ENCODE results near the gene BOLA2B.
"Not testable (repeated sequence)": the region's sequence is repeated elsewhere in the genome, so short reads cannot be mapped to it uniquely, and the experiment has no call there.

BOLA2B gene

GRCh38 chr16:30193615-30194014 is at the start of gene BOLA2B, which contains the start of gene SLX1A:
TSS of gene BOLA2B (minus strand) at chr16:30193666. CDS start at chr16:30193595, 71 bp downstream.
TSS of gene SLX1A (plus strand) at chr16:30193875. CDS start at chr16:30194085, 210 bp downstream.
- not testable (repeated sequence) for DNase-seq

- DNase-seq, result not testable (repeated sequence)
These were observed 23.6 kb upstream of the BOLA2B start for GRCh38 chr16:30217082-30217481.

DNA sequence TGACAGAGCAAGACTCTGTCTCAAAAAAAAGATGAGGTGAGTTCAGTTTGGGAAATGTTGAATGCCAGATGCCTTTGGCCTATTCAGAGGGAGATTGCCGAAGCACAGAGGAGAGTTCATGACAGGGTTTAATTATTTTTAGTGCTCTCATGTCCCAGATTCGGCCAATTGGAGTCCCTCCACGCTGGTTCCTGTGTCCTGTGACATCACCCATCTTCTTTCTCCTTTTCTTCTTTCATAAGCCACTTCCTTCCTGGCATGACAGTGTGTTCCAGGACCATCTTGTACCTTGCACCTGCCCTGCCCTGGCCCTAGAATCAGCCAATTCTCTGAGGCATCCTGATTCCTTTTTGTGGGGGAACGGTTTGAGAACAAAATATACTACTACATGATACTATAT is 17.9 kb upstream of the BOLA2B start:
- not testable (repeated sequence) for DNase-seq

GRCh38 chr16:30209032-30209431 is 15.6 kb upstream of the BOLA2B start:
- not testable (repeated sequence) for DNase-seq

- not testable (repeated sequence) for DNase-seq
These were observed 13.7 kb upstream of the BOLA2B start for GRCh38 chr16:30207063-30207704.

DNA sequence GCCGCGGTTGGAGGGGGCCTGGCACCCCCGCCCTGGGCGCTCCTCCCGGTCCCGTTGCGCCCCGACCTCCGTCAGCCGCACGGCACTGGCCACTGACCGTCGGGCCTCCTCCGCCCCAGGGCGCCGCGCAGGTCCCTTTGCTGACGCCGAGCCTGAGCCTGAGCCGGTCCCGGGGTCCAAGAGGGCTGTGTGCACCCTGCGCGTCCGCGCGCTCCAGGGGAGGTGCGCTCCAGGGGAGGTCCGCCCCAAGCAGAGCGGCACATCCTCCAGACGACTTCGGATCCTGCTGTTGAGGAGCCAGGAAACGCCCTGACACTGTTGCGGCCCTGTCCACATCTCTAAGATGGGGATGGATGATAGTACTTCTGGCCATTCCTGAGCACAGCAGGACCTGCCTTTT is 12.8 kb upstream of the BOLA2B start:
- DNase-seq, result not testable (repeated sequence)

- not testable (repeated sequence) for DNase-seq
These were observed 12.2 kb upstream of the BOLA2B start for GRCh38 chr16:30205541-30206236.

DNA sequence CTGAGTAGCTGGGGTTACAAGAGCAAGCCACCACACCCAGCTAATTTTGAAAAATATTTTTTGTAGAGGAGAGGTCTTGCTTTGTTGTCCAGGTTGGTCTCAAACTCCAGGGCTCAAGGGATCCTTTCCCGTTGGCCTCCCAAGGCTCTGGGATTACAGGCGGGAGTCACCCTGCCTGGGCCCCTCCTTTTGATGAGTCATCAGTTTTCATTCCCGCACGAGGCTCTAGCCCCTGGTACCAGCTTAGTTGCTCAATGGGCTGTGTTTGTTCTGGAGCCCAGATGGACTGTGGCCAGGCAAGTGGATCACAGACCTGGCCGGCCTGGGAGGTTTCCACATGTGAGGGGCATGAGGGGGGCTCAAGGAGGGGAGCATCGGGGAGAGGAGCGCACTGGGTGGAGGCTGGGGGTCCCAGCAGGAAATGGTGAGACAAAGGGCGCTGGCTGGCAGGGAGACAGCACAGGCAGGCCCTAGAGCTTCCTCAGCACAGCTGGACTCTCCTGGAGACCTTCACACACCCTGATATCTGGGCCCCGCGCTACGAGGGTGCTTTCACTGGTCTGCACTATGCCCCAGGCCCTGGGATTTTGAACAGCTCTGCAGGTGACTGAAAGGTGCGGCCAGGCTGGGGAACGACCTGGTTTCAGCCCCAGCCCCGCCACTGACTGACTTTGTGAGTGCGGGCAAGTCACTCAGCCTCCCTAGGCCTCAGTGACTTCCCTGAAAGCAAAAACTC is 6.3 kb upstream of the BOLA2B start:
- not testable (repeated sequence) for DNase-seq

DNA sequence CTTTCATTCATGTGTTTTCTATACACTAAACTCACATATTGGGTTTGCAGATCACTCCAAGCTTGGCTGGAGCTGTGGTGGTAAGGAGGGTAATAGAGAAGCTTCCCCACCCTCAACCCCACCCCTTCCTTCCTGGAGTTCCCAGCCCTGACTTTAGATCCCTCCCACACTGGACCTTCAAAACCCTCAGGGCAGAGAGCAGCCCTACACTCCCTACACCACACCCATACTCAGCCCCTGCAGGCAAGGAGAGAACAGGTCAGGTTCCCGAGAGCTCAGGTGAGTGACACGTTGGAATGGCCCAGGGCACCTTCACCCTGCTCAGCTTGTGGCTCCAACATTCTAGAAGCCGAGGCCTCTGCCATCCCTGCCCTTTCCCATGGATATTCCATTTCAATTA is 5.6 kb upstream of the BOLA2B start, which contains the start of gene SULT1A3:
Gene SULT1A3, plus strand, starts transcription at position 207 of the 400 bp plus-strand sequence. CDS start 1,474 bp downstream, outside the sequence.
- DNase-seq, result not testable (repeated sequence)

- not testable (repeated sequence) for DNase-seq
These were observed 3.5 kb upstream of the BOLA2B start for GRCh38 chr16:30197001-30197400.

DNA sequence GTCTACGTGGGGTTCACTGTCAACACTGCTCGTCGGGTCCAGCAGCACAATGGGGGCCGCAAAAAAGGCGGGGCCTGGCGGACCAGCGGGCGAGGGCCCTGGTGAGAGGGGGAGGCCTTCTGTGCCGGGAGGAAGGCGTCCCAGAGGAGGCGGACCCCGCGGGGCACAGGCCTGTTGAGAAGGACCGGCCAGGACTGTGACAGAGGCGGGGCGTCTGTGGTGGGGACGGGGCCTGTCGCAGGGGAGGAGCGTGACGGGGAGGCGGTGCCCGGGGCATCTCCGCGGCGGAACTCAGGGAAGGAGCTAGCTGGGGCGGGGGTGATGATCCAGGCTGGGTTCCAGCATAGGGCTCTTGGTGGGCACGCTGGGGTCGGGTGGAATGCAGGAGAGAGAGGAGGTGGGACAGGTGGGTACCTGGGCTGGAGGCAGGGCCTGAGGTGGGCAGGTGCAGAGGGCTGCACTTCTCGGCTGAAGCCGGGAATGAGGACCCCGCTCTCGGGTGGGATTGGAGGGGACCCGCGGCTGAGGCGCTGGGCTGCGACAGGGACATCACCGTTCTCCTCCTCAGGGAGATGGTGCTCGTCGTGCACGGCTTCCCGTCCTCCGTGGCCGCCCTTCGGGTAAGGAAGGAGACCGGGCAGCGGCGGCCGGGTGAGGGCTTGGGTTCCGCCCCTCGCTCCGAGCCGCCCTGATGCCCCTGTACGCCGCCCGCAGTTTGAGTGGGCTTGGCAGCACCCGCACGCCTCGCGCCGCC is 883 bp upstream of the BOLA2B start:
- DNase-seq, result not testable (repeated sequence)

DNA sequence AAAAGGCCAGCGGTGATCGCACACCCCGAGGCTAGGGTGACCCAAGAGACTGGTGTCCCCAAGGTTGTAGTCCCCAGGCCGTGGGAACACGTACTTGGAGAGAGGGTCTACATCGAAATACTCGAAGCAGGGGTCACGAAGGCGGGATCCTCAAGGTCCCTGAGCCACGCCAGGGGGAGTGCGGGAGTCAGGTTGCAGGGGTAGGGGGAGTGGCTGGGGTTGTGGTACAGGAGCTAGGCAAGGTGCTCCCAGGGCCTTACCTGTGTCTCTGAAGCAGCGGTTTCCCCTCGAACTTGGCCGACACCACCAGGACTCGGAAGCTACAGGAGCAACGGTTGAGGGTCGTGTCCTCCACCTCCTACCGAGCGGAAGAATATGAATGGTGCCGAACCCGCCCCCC is 368 bp downstream of the BOLA2B start:
- DNase-seq, result not testable (repeated sequence)

GRCh38 chr16:30191158-30191557 is 2.3 kb downstream of the BOLA2B start:
- not testable (repeated sequence) for DNase-seq

GRCh38 chr16:30187971-30188561 is 5.4 kb downstream of the BOLA2B start:
- DNase-seq, result no peak

DNA sequence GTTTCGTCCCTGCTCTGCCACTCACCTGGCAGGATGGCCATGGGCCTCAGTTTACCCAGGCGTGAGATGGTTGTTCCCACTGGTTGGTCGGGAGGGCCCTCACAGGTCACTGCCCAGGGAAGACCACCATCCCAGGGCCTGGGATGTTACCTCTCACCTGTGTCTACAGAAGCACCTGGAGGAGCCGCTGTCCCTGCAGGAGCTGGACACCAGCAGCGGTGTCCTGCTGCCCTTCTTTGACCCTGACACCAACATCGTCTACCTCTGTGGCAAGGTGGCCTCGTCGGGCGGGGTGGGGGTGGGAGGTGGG is 6.0 kb downstream of the BOLA2B start:
- DNase-seq, result no peak

DNA sequence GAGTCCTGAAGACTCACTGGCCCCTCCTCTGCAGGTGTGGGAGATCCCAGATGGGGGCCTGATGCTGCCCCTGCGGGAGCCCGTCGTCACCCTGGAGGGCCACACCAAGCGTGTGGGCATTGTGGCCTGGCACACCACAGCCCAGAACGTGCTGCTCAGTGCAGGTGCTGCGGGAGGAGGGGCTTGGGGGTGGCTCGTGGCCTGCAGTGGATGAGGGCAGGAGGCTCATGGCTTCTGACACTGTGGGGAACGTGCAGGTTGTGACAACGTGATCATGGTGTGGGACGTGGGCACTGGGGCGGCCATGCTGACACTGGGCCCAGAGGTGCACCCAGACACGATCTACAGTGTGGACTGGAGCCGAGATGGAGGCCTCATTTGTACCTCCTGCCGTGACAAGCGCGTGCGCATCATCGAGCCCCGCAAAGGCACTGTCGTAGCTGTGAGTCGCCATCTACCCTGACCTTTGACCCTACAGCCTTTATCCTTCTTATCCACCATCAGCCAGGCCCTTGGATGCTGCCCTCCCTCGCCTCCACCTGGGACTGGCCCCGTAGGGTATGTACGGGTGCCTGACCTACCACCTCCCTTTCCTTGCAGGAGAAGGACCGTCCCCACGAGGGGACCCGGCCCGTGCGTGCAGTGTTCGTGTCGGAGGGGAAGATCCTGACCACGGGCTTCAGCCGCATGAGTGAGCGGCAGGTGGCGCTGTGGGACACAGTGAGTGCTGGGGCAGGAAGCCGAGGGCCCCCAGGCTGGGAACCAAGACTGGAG is 6.5 kb downstream of the BOLA2B start:
- peak in 1 of 2 donors; percentile 7 for DNase-seq

DNA sequence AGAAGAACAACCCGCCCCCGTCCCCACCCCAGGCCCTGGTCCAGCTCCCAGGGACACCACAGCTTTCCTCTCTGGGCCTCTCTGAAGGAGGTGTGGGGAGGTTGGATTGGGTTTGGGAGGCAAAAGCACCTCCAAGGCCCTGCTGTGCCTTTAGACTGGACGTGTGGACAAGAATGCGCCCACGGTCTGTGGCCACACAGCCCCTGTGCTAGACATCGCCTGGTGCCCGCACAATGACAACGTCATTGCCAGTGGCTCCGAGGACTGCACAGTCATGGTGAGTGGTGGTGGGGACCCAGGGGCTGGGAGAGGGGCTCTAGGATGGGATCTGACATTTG is 7.1 kb downstream of the BOLA2B start:
- no peak for DNase-seq

DNA sequence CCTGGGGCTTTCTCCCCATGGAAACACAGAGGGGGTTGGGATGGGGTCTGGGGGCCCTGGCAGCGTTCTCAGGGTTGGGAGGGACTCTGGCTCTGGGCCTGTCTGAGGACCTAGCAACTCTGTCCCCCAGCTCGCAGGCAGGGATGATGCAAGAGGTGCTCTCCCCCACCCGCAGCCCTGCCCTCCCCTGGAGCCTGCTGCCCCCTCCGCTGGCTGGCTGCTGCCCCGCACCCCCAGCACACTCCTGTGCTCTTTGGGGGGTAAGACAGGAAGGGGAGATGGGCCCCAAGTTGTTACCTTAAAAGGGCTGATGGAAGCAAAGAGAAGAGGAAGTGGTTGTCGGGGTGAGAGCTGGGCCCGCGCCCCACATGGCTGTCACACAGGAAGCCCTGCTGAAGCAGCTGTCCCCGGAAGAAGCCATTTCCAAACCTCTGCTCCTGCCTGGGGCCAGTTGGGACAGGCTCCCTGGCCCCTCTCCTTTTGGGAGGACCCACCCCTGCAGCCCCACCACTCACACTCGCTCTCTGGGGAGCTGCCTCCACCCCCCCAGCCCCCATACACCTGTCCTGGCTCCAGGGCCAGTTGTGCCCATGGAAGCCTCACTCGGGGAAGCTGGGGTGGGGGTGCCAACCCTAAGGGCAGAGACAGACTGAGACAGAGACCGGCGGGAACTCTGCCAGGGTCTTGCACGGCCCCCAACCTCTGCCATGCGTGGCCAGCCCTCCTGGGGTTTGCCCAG is 7.6 kb downstream of the BOLA2B start:
- DNase-seq, result peak; percentile 20 to 56

GRCh38 chr16:30184891-30185682 is 8.4 kb downstream of the BOLA2B start:
- no peak for DNase-seq
